ENCODE measurements around the gene LCAT.

Gene LCAT

GRCh38 chr16:67909056-67909742, 34.7 kb downstream of the LCAT start:
- no peak for DNase-seq (ENCODE audit: low spot score)

- DNase-seq (ENCODE audit: low spot score) = no peak
Observed at GRCh38 chr16:67907397-67908180, 36.3 kb downstream of the LCAT start.

- no peak for DNase-seq (ENCODE audit: low spot score)
Observed at GRCh38 chr16:67902831-67903230, 41.1 kb downstream of the LCAT start.

- DNase-seq (ENCODE audit: low spot score) = no peak
Observed at GRCh38 chr16:67901734-67902133, 42.2 kb downstream of the LCAT start.

GRCh38 chr16:67897231-67897630, 46.7 kb downstream of the LCAT start:
- peak; percentile 55 for DNase-seq (ENCODE audit: low spot score)

- no peak for DNase-seq (ENCODE audit: low spot score)
Observed at GRCh38 chr16:67893743-67894399, 50.0 kb downstream of the LCAT start.

- peak; percentile 96 for DNase-seq (ENCODE audit: low spot score)
Observed at GRCh38 chr16:67892899-67893742, 50.8 kb downstream of the LCAT start, which contains the start of gene PSKH1. PSKH1 (plus strand) TSS chr16:67893254; CDS start chr16:67908750, 15,496 bp downstream.

GRCh38 chr16:67892375-67892774, 51.5 kb downstream of the LCAT start:
- DNase-seq (ENCODE audit: low spot score) = no peak
